22Rv1 (cell line): ENCODE measurements around the gene SPDYC.

ENCODE experiments used
- CTCF ChIP-seq: fragments of 450-650 bp; IDR thresholded peaks from 2 replicates; pipeline ENCODE4 v1.5.1; 2017; ENCODE audit warnings: mild to moderate bottlenecking
- ZFX ChIP-seq: fragments of 450-650 bp; IDR thresholded peaks from 2 replicates; pipeline ENCODE4 v1.6.1; 2017; ENCODE audit warnings: antibody characterized with exemption, borderline replicate concordance

GRCh38 chr11:65221026-65221425 lies 51.0 kb downstream of the SPDYC start:
- TF ChIP-seq CTCF (no peak), ZFX (no peak)
